Putamen (tissue), 1 donor: Measurements from ENCODE around the gene NFKB2.
A peak's percentile ranks its signal among the peaks of the same experiment; 100 is the strongest.

Experiments used
- DNase-seq: peaks from one replicate; pipeline ENCODE4 v3.0.0-alpha.2; 2016; ENCODE audit warnings: low spot score

The NFKB2 gene

DNA sequence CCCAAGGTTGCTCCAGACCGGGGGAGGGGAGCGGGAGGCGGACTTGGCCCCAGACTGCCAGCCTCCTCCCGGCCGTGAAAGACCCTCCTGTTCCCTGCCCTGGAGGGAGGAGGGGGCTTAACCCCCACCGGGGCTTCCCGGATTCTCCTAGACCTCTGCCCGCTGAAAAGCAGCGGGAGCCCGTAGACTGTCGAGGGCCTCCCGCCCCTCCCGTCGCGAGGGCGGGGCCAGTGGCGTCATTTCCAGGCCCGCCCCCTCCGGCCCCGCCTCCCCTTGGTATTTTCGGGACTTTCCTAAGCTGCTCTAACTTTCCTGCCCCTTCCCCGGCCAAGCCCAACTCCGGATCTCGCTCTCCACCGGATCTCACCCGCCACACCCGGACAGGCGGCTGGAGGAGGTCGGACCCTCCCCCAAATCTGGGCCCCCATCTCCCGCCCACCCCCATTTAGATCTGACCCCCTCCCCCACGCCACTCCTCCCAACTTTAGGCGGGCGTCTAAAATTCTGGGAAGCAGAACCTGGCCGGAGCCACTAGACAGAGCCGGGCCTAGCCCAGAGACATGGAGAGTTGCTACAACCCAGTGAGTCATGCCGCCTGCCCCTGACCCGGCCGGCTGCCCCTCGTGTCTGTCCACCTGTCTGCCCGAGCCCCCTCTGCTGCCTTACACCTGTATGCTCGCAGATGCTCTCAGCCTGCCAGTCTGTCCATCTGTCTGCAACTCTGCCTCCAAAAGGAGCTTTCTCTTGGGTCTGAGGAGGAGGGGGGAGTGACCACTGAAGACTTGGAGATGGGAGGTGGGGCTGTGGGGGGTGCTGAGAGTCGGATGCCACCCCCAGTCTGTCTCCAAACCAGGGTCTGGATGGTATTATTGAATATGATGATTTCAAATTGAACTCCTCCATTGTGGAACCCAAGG is at the start of gene NFKB2:
Gene NFKB2, plus strand, starts transcription at position 306 of the 917 bp plus-strand sequence. Its CDS starts 255 bp downstream, at position 561.
- DNase-seq: peak; percentile 81

DNA sequence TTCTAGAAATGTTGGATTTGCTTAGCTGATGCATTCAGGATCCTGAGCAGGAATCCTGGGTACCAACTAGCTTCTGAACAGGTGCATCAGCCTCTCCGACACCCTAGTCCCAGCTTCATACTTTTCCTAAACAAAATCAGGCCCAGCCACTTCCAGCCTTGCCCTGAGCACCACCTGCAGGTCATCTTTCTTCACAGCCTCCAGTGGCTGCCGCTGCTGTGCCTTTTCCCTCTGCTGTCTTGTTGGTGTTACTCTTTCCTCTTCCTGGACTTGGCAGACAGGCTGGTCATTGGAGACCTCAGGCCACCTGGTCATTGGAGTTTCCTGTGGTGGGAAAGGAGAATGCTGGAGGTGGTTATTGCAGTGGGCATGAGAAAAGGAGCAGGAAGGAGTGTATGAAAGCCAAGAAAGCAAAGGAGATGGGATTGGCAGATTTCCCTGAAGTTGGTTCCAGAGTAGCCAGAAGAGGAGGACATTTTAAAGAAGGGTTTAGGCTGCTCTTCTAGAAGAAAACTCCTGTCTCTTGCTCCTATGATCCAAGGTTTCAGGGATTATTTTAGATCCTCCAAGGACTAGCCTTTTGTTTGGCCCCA is 48.2 kb upstream of the NFKB2 start:
- no peak for DNase-seq

DNA sequence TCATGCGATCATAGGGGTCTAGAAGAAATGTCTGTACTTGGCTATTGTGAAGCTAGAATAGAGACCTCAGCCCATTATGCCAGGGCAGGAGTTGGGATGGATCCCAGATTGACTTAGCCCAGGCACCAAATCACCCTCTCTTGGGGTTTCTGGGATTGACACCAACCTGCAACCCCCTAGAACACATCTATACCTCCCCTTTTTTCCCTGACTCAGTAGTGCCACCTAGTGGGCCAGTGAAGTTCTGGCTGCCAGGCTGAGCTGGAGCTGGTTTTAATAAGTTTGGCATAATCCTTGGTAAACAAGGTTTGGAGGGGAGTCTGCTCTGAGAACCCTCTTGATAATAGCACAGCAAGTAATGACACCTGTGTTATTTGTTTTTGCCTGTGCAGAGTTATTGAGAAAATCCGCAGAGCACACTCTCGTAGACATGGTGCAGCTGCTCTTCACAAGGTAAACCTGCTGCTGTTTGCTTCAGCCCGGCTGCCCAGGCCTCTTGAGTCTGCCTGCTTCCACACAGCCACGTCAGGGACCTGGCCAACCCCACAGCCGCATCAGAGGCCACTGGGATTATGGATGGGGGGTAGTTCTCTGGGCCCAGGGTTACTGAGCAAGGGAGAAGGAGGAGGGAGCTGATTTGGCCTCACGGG is 43.3 kb upstream of the NFKB2 start:
- DNase-seq: peak; percentile 13

DNA sequence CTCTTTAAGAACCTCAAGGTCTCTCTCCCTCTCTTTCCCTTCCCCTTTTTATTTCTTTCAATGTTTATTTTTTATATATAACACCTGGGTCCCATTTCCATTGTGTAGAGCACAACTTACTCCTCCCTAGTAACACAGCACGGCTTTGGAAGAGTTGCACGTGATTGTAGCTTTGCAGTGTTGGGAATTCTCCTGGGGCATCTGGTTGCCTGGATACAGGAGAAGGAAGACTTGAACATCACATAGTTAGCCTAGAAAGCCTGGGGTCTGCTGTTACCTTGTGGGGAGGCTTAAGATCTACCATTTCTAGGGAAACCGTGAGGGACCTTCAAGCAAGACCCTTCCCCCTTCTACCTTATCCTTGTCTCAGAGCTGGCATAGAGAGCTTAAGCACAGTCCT is 41.1 kb upstream of the NFKB2 start:
- DNase-seq: no peak

DNA sequence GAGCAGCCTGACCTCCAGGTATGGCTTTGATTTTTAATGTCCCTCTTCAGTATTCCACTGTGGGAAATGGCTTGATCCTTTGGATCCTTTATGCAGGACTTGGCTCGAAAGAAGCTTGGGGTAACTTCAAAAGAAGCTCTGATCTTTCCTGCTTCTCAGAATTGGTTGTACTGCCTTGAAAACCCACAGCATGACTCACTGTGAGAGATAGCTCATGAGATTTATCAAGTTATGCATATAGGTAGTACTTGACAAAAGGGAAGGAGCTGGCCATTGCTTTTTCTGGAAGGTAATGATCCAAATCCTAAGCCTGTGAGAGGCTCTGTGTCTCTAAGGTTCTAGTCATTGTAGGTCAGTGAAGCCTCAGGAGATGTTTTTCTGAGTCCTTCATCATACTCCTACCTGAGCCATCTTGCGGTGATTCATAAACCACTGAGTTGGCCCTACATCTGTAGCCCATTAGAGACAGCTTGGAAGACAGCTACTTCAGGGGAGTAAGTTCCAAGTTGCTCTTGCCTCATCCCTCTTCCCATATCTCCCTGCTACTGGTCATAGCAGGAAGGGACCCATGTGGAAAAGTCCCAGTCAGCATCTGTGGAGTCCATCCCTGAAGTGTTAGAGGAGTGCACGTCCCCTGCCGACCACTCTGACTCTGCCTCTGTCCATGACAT is 36.7 kb upstream of the NFKB2 start:
- no peak for DNase-seq

DNA sequence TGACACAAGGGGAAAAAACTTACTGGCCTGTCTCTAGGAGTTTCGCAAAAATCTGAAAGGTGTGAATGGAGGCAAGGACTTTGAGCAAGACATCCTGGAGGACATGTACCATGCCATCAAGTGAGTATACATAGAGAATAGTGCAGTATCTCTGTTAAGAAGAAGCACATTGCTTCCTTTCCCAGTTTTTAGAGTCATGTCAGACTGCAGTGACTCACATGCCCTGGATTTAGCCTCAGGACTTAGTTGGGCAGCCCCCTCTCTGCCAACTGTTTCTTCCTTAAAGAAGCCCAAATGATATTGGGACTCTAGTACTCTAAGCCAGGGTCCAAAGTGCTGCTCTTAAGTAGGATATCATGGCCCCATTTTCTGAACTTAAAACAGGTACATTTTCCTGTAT is 28.1 kb upstream of the NFKB2 start:
- DNase-seq: no peak

DNA sequence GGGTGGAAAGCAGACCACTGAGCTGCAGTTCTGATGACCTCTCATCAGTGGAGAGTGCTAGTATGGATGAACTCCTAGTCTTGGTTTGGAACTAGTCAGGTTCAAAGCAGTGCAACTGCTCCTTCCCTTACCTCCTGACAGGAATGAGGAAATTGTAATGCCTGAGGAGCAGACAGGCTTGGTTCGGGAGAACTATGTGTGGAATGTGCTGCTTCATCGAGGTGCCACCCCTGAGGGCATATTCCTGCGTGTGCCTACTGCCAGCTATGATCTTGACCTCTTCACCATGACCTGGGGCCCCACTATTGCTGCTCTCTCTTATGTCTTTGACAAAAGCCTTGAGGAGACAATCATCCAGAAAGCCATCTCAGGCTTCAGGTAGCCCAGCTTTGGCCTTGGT is 27.4 kb upstream of the NFKB2 start:
- no peak for DNase-seq

DNA sequence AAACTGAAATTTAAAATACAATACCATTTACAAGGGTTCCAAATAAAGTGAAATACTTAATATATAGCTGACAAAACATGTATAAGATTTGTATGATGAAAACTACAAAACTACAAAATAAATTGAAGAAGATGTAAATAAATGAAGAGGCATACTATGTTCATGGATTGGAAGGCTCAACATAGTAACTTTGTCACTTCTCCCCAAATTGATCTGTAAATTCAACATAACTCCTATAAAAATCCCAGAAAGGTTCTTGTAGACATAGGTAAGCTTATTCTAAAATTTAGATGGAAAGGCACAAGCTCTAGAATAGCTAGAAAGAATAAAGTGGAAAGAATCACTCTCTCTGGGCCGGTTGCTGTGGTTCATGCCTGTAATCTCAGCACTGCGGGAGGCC is 24.2 kb upstream of the NFKB2 start:
- no peak for DNase-seq

DNA sequence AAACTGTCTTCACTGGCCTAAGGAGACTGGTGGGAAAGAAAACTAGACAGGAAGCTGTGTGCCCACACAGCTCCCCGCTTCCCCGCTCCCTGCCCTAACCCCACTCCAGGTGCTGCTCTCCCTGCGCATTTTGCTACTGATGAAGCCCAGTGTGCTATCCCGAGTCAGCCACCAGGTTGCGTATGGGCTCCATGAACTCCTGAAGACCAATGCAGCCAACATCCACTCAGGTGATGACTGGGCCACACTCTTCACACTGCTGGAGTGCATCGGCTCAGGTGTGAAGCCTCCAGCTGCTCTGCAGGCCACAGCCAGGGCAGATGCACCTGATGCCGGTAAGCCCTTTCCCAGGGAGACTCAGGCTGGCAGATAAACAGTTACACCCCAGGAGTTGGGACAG is 20.3 kb upstream of the NFKB2 start:
- no peak for DNase-seq

DNA sequence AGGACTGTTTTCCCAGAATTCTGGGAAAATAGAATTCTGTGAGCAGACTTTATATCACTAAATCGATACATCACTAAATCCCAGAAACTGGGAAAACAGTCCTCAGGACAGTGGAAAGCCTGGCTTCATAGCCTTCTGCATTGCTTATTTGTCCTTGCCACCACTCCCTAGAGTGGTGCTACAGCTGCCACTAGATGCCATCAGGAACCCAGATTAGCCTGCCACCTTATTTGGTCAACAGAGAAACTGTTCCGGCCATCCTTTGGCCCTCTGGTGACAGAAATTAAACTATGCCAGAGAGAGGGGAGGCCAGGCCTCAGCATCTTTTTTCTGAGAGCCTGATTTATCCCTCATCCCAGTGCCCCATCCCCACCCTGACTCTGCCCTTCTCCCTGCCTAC is 19.6 kb upstream of the NFKB2 start:
- no peak for DNase-seq

DNA sequence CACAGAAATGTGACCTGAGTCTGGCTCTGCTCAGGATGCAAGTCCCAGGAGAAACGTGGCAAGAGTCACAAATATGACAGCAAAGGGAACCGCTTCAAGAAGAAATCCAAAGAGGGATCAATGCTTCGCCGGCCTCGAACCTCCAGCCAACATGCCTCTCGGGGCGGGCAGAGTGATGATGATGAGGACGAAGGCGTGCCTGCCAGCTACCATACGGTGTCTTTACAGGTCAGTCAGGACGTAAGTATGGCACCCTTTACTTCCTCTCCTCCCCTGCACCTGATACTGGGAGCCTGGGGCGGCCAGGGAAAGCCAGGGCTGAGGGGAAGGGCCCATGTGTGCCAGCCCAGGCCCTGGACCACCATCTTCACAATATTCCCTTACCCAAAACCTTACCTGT is 18.6 kb upstream of the NFKB2 start:
- DNase-seq: no peak

DNA sequence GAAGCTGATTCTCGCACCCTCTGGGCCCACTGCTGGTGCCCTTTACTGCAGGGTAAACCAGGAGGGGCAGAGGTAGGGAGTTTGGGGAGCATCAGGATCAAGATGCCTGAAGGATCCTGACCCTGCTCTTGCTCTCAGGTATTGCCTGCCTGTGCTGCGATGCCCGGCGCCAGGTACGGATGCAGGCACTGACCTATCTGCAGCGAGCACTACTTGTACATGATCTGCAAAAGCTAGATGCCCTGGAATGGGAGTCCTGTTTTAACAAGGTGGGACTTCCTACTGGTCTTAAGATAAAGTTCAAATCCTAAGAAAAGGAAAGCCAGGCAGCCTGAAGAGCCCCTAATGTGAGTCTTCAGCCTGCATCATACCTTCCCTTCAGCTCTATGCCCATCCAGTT is 16.1 kb upstream of the NFKB2 start:
- DNase-seq: no peak

DNA sequence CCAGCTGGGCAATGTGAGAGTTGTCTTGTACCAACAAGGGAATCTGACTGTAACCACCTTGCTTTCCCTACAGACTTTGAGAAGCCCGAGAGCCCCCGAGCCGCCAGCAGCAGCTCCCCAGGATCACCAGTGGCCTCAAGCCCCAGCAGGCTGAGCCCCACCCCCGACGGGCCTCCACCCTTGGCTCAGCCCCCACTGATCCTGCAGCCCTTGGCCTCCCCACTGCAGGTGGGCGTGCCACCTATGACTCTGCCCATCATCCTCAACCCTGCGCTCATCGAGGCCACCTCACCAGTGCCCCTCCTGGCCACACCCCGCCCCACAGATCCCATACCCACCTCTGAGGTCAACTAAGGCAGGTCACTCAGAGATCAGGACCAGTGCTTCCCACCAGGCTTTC is 13.5 kb upstream of the NFKB2 start:
- no peak for DNase-seq

DNA sequence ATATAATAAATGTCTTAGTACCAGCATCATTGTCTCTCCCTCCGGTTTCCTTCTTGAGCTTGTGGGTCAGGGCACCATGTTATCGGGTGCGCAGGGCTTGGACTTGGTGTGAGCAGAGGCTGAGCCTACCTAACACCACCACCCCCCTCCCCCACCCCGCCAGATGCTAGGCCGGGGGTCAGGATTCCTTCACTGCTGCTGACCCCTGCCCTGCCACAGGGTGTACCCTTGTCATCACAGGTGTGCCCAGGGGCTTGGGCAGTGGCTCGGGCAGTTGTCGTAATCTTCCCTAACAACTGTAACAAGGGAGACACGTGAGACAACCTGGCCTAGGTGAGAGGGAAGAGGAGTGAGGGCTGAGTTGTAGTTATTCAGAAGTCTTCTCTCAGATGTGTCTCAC is 12.6 kb upstream of the NFKB2 start:
- DNase-seq: no peak

DNA sequence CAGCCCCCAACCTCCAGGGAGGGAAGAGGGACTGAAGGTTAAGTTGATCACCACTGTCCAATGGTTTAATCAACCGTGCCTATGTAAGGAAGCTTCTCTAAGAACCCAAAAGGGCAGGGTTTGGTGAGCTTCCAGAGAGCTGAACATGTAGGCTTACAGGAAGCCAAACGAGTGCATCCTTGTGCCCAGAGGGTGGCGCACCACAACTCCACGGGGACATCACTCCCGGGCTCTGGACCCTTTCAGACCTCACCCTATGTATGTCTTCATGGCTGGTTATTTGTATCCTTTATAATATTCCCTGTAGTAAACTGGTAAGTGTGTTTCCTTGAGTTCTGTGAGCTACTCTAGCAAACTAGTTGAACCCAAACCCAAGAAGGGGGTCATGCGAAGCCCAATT is 11.5 kb upstream of the NFKB2 start:
- no peak for DNase-seq

DNA sequence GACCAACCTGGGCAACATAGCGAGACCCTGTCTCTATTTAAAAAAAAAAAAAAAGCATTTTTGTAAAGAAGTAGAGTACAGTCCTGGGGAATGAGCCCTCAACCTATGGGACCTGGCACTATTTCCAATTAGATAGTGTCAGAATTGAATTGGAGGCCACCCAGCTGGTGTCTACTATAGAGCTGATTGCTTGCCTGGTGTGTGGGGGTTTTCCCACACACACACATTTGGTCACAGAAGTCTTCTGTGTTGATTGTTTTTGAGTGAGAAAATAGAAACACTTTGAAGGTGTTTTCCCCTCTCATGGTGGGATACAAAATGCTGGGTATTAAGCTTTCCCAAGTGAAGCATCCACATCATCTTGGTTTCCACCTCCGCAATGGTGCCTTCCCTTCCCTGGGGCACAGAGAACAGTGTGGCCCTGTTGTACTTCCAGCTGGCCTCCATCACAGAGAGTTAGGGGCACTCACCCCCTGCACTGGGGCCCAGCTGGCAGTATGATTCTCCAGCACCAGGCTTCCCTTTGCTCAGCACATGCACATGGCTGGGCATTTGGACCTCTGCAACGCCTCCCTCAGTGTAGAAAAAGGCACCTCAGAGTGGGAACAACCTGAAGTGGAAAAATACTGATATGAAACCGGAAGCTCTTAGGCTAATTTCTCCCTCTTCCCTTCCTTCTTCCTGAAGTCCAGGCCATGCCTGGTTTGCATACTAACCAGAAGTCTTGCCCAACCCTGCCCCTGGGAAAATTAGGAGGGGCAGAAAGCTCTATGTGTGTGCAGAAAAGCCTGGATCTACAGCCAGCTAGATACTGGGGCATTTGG is 10.7 kb upstream of the NFKB2 start:
- DNase-seq: no peak

DNA sequence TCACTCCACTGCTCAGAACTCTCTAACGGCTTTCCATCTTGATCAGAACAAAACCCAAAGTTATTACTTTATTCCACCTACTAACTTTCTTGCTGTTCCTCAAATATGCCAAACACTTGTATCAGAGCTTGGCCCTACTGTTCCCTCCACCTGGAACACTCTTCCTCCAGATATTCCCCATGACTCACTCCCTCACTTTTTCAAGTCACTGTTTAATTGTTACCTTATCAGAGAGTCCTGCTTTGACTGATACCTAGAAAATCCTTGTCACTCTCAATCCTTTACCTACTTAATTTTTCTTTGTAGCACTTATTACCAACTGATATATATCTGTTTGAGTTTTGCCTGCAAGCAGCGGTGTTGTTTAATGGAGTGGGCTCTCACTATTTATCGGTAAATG is 5.6 kb upstream of the NFKB2 start:
- no peak for DNase-seq

DNA sequence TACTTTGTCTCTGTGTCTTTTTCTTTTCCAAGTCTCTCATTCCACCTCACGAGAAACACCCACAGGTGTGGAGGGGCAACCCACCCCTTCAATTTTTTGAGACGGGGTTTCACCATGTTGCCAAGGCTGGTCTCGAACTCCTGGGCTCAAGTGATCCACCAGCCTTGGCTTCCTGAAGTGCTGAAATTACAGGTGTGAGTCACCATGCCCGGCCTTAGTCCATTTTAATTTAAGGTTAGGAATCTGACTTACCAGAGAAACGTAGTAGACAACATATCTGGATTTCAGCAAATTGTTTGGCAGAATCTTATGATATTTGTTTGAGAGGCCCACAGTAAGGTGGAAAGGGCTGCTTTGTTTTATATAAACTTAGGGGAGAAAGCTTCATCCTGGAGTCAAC is 3.2 kb upstream of the NFKB2 start:
- no peak for DNase-seq

DNA sequence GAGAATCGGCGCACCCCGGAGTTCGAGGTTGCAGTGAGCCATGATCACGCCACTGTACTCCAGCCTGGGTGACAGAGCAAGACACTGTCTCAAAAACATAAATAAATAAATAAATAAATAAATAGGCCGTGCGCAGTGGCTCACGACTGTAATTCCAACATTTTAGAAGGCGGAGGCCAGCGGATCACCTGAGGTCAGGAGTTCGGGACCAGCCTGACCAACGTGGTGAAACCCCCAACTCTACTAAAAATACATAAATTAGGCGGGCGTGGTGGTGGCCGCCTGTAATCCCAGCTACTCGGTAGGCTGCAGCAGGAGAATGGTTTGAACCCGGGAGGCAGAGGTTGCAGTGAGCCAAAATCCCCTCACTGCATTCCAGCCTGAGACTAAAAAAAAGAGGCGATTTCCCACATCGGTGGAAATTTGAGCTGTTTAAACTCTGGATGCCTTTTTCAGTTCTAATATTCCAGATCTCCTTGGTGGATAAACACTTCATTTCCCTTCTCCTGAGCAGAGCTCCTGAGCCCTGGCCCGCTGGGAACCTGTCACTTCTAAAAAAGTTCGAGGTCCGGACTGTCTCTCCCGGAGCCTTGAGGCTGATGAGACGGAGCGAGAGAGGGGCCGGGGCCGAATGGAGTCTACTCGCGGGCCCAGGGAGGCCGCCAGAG is 2.0 kb upstream of the NFKB2 start:
- no peak for DNase-seq

DNA sequence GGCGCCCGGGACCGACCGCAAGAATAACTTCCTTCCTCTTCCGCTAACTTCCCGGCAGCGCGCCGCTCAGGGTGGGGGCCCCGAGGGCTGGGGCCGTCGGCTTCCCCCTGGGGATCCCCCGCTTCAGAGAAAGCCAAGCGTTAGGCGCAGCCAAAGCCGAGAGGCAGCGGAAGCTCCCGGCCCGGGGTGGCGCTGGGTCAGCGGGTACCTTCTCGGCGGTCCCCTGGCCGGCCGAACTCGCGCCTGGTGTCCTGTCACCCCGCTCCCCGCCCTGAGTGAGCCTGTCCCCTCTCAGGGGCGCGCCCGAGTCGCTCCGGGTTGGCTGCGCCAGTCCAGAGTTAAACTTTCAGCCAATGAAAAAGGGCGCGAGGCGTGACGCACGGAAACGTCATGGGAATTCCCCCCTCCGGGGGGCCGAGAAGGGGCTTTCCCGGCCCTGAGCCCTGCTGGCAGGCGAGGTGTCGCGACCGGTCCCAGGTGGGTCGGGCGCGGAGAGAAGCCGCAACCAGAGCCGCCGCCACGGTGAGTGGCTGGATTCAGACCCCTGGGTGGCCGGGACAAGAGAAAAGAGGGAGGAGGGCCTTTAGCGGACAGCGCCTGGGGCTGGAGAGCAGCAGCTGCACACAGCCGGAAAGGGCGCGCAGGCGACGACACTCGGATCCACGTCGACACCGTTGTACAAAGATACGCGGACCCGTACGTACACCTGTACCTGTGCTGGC is 1.3 kb upstream of the NFKB2 start:
- DNase-seq: peak; percentile 81
